ENCODE results near the gene RCC2.

The RCC2 gene

GRCh38 chr1:17442841-17443240 is 3.4 kb upstream of the RCC2 start:
- no peak for DNase-seq (ENCODE audit: low read depth)

- DNase-seq (ENCODE audit: low read depth): no peak
Measured at GRCh38 chr1:17441993-17442357, 2.5 kb upstream of the RCC2 start.

- DNase-seq (ENCODE audit: low read depth): no peak
Measured at GRCh38 chr1:17441265-17441992, 2.0 kb upstream of the RCC2 start.

GRCh38 chr1:17440827-17441168 is 1.3 kb upstream of the RCC2 start:
- DNase-seq (ENCODE audit: low read depth): no peak

- DNase-seq (ENCODE audit: low read depth): no peak
Measured at GRCh38 chr1:17440074-17440826, 773 bp upstream of the RCC2 start.

- DNase-seq (ENCODE audit: low read depth): peak; percentile 43
Measured at GRCh38 chr1:17438318-17439249, 893 bp downstream of the RCC2 start.

- peak; percentile 35 for DNase-seq (ENCODE audit: low read depth)
Measured at GRCh38 chr1:17437580-17438317, 1.7 kb downstream of the RCC2 start.

- no peak for DNase-seq (ENCODE audit: low read depth)
Measured at GRCh38 chr1:17437260-17437579, 2.3 kb downstream of the RCC2 start.

- DNase-seq (ENCODE audit: low read depth): no peak
Measured at GRCh38 chr1:17436380-17437174, 2.9 kb downstream of the RCC2 start.

GRCh38 chr1:17434601-17435000 is 4.9 kb downstream of the RCC2 start:
- no peak for DNase-seq (ENCODE audit: low read depth)

- no peak for DNase-seq (ENCODE audit: low read depth)
Measured at GRCh38 chr1:17434016-17434415, 5.5 kb downstream of the RCC2 start.

- DNase-seq (ENCODE audit: low read depth): no peak
Measured at GRCh38 chr1:17433261-17433660, 6.2 kb downstream of the RCC2 start.

- DNase-seq (ENCODE audit: low read depth): no peak
Measured at GRCh38 chr1:17432412-17432811, 7.1 kb downstream of the RCC2 start.

GRCh38 chr1:17429183-17429582 is 10.3 kb downstream of the RCC2 start:
- no peak for DNase-seq (ENCODE audit: low read depth)

GRCh38 chr1:17427696-17428660 is 11.5 kb downstream of the RCC2 start:
- no peak for DNase-seq (ENCODE audit: low read depth)

- DNase-seq (ENCODE audit: low read depth): no peak
Measured at GRCh38 chr1:17425806-17426600, 13.5 kb downstream of the RCC2 start.

GRCh38 chr1:17423781-17424245 is 15.7 kb downstream of the RCC2 start:
- DNase-seq (ENCODE audit: low read depth): no peak

- no peak for DNase-seq (ENCODE audit: low read depth)
Measured at GRCh38 chr1:17422461-17422860, 17.0 kb downstream of the RCC2 start.

- no peak for DNase-seq (ENCODE audit: low read depth)
Measured at GRCh38 chr1:17420391-17420918, 19.0 kb downstream of the RCC2 start.

All from activated T-cell treated with anti-CD3 and anti-CD28 coated beads for 1 hour (primary cell).